ENCODE data around the gene MIXL1.

The MIXL1 gene

DNA sequence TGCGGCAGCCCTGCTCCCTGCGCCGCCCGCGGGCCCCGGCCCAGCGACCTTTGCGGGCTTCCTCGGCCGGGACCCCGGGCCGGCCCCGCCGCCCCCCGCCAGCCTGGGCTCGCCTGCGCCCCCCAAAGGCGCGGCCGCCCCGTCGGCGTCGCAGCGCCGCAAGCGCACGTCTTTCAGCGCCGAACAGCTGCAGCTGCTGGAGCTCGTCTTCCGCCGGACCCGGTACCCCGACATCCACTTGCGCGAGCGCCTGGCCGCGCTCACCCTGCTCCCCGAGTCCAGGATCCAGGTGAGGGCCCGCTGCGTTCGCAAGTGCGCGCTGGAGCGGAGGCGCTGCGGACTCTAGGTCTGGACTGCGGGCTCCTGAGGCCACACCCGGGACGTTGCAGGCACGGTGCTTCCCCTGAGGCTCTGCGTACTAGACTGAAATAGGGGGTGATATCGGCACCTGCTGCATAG, 351 bp downstream of the MIXL1 start (continued):
- TF ChIP-seq ZFP3 (tag by site-specific recombination; IDR thresholded peaks at IDR 0.05; ENCODE audit: low read depth) (no peak), ZNF311 (tag by site-specific recombination; IDR thresholded peaks at IDR 0.05; ENCODE audit: borderline replicate concordance) (no peak), ZEB2 (tag by site-specific recombination; IDR thresholded peaks at IDR 0.05) (no peak), KLF10 (tag by site-specific recombination; IDR thresholded peaks at IDR 0.05) (no peak), ZNF48 (tag by site-specific recombination; IDR thresholded peaks at IDR 0.05) (no peak), ZNF335 (tag by site-specific recombination; conservative IDR thresholded peaks at IDR 0.05) (peak; percentile 39), TRIM28 (IDR thresholded peaks at IDR 0.05; ENCODE audit: borderline replicate concordance, low read length) (no peak), ZNF501 (tag by site-specific recombination; IDR thresholded peaks at IDR 0.05) (no peak), KLF16 (tag by site-specific recombination; IDR thresholded peaks at IDR 0.05) (no peak), SP2 (tag by site-specific recombination; IDR thresholded peaks at IDR 0.05) (no peak), ZNF677 (tag by site-specific recombination; IDR thresholded peaks at IDR 0.05) (no peak), ZNF146 (tag by site-specific recombination; IDR thresholded peaks at IDR 0.05) (no peak)
- TF ChIP-seq, protein P1, sequence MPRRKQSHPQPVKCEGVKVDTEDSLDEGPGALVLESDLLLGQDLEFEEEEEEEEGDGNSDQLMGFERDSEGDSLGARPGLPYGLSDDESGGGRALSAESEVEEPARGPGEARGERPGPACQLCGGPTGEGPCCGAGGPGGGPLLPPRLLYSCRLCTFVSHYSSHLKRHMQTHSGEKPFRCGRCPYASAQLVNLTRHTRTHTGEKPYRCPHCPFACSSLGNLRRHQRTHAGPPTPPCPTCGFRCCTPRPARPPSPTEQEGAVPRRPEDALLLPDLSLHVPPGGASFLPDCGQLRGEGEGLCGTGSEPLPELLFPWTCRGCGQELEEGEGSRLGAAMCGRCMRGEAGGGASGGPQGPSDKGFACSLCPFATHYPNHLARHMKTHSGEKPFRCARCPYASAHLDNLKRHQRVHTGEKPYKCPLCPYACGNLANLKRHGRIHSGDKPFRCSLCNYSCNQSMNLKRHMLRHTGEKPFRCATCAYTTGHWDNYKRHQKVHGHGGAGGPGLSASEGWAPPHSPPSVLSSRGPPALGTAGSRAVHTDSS (tag by site-specific recombination; IDR thresholded peaks at IDR 0.05), result no peak
- TF ChIP-seq, protein P2, sequence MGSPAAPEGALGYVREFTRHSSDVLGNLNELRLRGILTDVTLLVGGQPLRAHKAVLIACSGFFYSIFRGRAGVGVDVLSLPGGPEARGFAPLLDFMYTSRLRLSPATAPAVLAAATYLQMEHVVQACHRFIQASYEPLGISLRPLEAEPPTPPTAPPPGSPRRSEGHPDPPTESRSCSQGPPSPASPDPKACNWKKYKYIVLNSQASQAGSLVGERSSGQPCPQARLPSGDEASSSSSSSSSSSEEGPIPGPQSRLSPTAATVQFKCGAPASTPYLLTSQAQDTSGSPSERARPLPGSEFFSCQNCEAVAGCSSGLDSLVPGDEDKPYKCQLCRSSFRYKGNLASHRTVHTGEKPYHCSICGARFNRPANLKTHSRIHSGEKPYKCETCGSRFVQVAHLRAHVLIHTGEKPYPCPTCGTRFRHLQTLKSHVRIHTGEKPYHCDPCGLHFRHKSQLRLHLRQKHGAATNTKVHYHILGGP (tag by site-specific recombination; IDR thresholded peaks at IDR 0.05), result no peak
- TF ChIP-seq, protein P3, sequence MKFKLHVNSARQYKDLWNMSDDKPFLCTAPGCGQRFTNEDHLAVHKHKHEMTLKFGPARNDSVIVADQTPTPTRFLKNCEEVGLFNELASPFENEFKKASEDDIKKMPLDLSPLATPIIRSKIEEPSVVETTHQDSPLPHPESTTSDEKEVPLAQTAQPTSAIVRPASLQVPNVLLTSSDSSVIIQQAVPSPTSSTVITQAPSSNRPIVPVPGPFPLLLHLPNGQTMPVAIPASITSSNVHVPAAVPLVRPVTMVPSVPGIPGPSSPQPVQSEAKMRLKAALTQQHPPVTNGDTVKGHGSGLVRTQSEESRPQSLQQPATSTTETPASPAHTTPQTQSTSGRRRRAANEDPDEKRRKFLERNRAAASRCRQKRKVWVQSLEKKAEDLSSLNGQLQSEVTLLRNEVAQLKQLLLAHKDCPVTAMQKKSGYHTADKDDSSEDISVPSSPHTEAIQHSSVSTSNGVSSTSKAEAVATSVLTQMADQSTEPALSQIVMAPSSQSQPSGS (tag by site-specific recombination; IDR thresholded peaks at IDR 0.05; ENCODE audit: low read depth), result no peak
- TF ChIP-seq, protein P4, sequence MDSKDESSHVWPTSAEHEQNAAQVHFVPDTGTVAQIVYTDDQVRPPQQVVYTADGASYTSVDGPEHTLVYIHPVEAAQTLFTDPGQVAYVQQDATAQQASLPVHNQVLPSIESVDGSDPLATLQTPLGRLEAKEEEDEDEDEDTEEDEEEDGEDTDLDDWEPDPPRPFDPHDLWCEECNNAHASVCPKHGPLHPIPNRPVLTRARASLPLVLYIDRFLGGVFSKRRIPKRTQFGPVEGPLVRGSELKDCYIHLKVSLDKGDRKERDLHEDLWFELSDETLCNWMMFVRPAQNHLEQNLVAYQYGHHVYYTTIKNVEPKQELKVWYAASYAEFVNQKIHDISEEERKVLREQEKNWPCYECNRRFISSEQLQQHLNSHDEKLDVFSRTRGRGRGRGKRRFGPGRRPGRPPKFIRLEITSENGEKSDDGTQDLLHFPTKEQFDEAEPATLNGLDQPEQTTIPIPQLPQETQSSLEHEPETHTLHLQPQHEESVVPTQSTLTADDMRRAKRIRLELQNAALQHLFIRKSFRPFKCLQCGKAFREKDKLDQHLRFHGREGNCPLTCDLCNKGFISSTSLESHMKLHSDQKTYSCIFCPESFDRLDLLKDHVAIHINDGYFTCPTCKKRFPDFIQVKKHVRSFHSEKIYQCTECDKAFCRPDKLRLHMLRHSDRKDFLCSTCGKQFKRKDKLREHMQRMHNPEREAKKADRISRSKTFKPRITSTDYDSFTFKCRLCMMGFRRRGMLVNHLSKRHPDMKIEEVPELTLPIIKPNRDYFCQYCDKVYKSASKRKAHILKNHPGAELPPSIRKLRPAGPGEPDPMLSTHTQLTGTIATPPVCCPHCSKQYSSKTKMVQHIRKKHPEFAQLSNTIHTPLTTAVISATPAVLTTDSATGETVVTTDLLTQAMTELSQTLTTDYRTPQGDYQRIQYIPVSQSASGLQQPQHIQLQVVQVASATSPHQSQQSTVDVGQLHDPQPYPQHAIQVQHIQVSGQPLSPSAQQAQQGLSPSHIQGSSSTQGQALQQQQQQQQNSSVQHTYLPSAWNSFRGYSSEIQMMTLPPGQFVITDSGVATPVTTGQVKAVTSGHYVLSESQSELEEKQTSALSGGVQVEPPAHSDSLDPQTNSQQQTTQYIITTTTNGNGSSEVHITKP (tag by site-specific recombination; IDR thresholded peaks at IDR 0.05), result no peak
- TF ChIP-seq, protein P5, sequence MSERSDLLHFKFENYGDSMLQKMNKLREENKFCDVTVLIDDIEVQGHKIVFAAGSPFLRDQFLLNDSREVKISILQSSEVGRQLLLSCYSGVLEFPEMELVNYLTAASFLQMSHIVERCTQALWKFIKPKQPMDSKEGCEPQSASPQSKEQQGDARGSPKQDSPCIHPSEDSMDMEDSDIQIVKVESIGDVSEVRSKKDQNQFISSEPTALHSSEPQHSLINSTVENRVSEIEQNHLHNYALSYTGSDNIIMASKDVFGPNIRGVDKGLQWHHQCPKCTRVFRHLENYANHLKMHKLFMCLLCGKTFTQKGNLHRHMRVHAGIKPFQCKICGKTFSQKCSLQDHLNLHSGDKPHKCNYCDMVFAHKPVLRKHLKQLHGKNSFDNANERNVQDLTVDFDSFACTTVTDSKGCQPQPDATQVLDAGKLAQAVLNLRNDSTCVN (tag by site-specific recombination; optimal IDR thresholded peaks at IDR 0.05), result peak; percentile 38

DNA sequence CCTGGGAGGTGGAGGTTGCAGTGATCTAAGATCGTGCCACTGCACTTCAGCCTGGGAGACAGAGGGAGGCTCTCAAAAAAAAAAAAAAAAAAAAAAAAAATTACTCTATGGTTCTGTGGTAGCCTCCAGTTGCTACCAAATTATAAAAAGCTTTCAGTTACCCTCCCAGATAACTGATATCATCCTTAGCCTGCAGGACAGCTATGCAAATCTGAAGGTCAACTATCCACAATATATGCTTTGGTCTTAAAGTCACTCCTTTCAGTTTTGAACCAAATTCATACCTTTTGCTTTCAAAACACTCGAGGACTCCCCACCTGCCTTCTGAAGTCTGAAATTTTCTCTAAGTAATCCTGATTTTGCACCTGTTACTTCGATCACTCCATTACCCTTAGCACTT, 3.1 kb downstream of the MIXL1 start:
- POLR2A ChIA-PET, result interaction anchor here (0.6 to 0.7 kb wide), 2 partner anchors 40 to 177 kb away, joined by 3 to 7 read pairs; partner anchors contain the start of gene ACBD3
- Histone ChIP-seq H3K9me3 (ENCODE audit: control insufficient read depth, insufficient read depth, low read depth, low read length) (no peaks in the 10 kb centered on the region), H3K36me3 (ENCODE audit: control insufficient read depth in 2 of 2, insufficient read depth in 1 of 2, low read length in 2 of 2) (peaks cover 11 to 12% of the 10 kb centered on the region in 2 experiments), H3K4me3 (ENCODE audit: low read depth, low read length) (no peak overlapping the region), H3K27ac (ENCODE audit: extremely low read depth, low read depth, low read length) (no peak overlapping the region), H3K4me1 (ENCODE audit: control insufficient read depth, insufficient read depth, low read length) (no peaks in the 10 kb centered on the region; the same call in 1 of the 2 replicates)
- CTCF ChIA-PET, result interaction anchor here (0.6 to 4.1 kb wide), 3 partner anchors 14 to 106 kb away, joined by 3 to 19 read pairs (median 3); no protein-coding TSS in a partner anchor
- TF ChIP-seq, protein P6, sequence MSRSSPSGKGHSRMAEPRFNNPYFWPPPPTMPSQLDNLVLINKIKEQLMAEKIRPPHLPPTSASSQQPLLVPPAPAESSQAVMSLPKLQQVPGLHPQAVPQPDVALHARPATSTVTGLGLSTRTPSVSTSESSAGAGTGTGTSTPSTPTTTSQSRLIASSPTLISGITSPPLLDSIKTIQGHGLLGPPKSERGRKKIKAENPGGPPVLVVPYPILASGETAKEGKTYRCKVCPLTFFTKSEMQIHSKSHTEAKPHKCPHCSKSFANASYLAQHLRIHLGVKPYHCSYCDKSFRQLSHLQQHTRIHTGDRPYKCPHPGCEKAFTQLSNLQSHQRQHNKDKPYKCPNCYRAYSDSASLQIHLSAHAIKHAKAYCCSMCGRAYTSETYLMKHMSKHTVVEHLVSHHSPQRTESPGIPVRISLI (tag by site-specific recombination; IDR thresholded peaks at IDR 0.05), result peak; percentile 61; the same call in 1 of the 2 replicates
- TF ChIP-seq ZNF324 (tag by site-specific recombination; IDR thresholded peaks at IDR 0.05), result no peak
- TF ChIP-seq MYNN (tag by site-specific recombination; IDR thresholded peaks at IDR 0.05; ENCODE audit: borderline replicate concordance), result no peak
- TF ChIP-seq SCRT2 (tag by site-specific recombination; IDR thresholded peaks at IDR 0.05), result peak; percentile 52; the same call in 1 of the 2 replicates
- TF ChIP-seq ZNF214 (tag by site-specific recombination; IDR thresholded peaks at IDR 0.05; ENCODE audit: borderline replicate concordance), result no peak
